ENCODE data around the gene SLC25A31. TPM values are rescaled to one million over a fixed set of nuclear protein-coding genes. Genes with fewer than 3 reads are reported as not detected.

The SLC25A31 gene
- total and polyA plus RNA-seq, 7 donors = 0.05 TPM; not detected in 6

- DNase-seq (no peak), ATAC-seq (peak in 1 of 4 donors; percentile 49)
- Histone ChIP-seq H3K4me1 (no peaks in the 10 kb centered on the region), H3K9me3 (no peaks in the 10 kb centered on the region), H3K36me3 (ENCODE audit: insufficient read depth in 1 of 2, low read depth in 1 of 2) (no peaks in the 10 kb centered on the region), H3K27me3 (ENCODE audit: insufficient read depth in 3 of 3, low read length in 2 of 3) (no peaks in the 10 kb centered on the region), H3K27ac (no peak overlapping the region), H3K4me3 (no peak overlapping the region)
- TF ChIP-seq, protein P1, sequence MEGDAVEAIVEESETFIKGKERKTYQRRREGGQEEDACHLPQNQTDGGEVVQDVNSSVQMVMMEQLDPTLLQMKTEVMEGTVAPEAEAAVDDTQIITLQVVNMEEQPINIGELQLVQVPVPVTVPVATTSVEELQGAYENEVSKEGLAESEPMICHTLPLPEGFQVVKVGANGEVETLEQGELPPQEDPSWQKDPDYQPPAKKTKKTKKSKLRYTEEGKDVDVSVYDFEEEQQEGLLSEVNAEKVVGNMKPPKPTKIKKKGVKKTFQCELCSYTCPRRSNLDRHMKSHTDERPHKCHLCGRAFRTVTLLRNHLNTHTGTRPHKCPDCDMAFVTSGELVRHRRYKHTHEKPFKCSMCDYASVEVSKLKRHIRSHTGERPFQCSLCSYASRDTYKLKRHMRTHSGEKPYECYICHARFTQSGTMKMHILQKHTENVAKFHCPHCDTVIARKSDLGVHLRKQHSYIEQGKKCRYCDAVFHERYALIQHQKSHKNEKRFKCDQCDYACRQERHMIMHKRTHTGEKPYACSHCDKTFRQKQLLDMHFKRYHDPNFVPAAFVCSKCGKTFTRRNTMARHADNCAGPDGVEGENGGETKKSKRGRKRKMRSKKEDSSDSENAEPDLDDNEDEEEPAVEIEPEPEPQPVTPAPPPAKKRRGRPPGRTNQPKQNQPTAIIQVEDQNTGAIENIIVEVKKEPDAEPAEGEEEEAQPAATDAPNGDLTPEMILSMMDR (IDR thresholded peaks at IDR 0.05) = no peak
- intact Hi-C loops (cut with DNase I) = loop anchor here (10.0 kb wide), 2 partner anchors 86 to 176 kb away; partner anchors contain the start of genes ABHD18 (in 2 of the 2) and MFSD8 (in 2 of the 2)
- WGBS, 3 donors = 76 to 79% (median 78%) methylated on average over 2 of the region's 2 CpGs
These were observed 58.3 kb downstream of the SLC25A31 start for GRCh38 chr4:127788517-127788916.

GRCh38 chr4:127791391-127791790, 61.2 kb downstream of the SLC25A31 start:
- DNase-seq (no peak), ATAC-seq (no peak)
- Histone ChIP-seq H3K9me3 (no peaks in the 10 kb centered on the region), H3K4me3 (no peak overlapping the region), H3K4me1 (no peaks in the 10 kb centered on the region), H3K27ac (no peak overlapping the region), H3K36me3 (ENCODE audit: insufficient read depth in 1 of 2, low read depth in 1 of 2) (no peaks in the 10 kb centered on the region), H3K27me3 (ENCODE audit: insufficient read depth in 3 of 3, low read length in 2 of 3) (no peaks in the 10 kb centered on the region)
- WGBS, 3 donors = 59 to 72% (median 72%) methylated on average over 1 of the region's 1 CpG
- intact Hi-C loops (cut with DNase I) = no loop called here
- TF ChIP-seq, protein P1 (IDR thresholded peaks at IDR 0.05) = no peak

GRCh38 chr4:127793528-127793927, 63.3 kb downstream of the SLC25A31 start:
- 65 to 78% (median 72%) methylated on average over 1 of the region's 1 CpG for WGBS, 3 donors
- no peak overlapping the region for H3K4me3 ChIP-seq
- H3K36me3 ChIP-seq (ENCODE audit: insufficient read depth in 1 of 2, low read depth in 1 of 2) = no peaks in the 10 kb centered on the region
- H3K4me1 ChIP-seq = peaks cover 6% of the 10 kb centered on the region
- H3K27me3 ChIP-seq (ENCODE audit: insufficient read depth in 3 of 3, low read length in 2 of 3) = no peaks in the 10 kb centered on the region
- intact Hi-C loops (cut with DNase I) = no loop called here
- ATAC-seq (no peak), DNase-seq (no peak)
- no peaks in the 10 kb centered on the region for H3K9me3 ChIP-seq
- TF ChIP-seq, protein P1 (IDR thresholded peaks at IDR 0.05) = no peak
- H3K27ac ChIP-seq = no peak overlapping the region

DNA sequence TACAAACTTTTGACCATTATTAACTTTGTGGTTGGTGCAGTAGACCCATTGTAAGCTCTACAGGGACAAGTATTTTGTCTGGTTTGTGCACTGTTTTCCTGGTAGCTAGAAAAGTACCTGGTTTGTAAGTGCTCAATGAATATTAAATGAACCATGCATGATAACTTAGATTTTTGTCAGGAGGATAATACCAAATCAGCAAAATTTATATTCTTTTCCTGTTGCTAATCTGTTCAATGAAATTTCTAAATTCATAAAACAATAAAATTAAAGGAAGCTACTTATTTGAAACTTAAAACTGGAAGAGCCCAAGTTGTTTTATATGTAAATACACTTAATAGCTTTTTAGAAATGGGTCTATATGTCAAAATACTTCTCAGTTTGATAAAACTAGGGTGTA, 69.5 kb downstream of the SLC25A31 start:
- no peak for ATAC-seq
- Histone ChIP-seq H3K4me1 (peaks cover 6% of the 10 kb centered on the region), H3K27me3 (ENCODE audit: insufficient read depth in 3 of 3, low read length in 2 of 3) (no peaks in the 10 kb centered on the region), H3K36me3 (ENCODE audit: insufficient read depth in 1 of 2, low read depth in 1 of 2) (peaks cover 0 to 8% of the 10 kb centered on the region in 2 donors), H3K9me3 (no peaks in the 10 kb centered on the region), H3K4me3 (no peak overlapping the region), H3K27ac (no peak overlapping the region)
- intact Hi-C loops (cut with DNase I) = no loop called here
- DNase-seq = no peak
- TF ChIP-seq, protein P1 (IDR thresholded peaks at IDR 0.05) = no peak

DNA sequence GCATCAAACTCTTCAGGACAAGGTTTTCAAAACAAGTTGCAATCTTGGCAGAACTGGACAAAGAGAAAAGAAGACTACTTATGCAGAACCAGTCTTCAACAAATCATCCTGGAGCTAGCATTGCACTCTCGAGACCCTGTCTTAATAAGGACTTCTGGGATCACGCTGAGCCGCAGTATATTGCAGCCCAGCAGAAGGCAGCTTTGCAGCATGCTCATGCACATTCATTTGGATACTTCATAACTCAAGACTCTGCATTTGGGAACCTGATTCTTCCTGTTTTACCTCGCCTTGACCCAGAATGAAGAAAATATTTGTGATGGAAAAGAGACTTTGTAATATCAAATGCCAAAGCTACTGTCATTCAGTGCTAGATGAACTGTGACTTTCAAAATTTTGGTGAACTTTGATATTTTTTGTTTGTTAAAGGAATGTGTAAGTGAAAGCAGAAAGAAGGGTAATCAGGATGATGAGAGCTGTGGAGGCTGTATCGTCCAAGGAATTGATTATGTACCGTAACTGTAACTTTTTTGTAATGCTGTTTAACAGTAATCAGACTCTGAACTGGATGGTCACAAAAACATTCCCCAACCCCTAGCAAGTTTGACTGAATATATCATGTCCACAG, 79.1 kb downstream of the SLC25A31 start:
- WGBS, 3 donors = 64 to 73% (median 64%) methylated on average over 6 of the region's 6 CpGs
- no peak for DNase-seq
- TF ChIP-seq, protein P1 (IDR thresholded peaks at IDR 0.05) = no peak
- Histone ChIP-seq H3K27ac (no peak overlapping the region), H3K4me3 (no peak overlapping the region), H3K9me3 (no peaks in the 10 kb centered on the region), H3K36me3 (ENCODE audit: insufficient read depth in 1 of 2, low read depth in 1 of 2) (peaks cover 0 to 30% of the 10 kb centered on the region in 2 donors), H3K27me3 (ENCODE audit: insufficient read depth in 3 of 3, low read length in 2 of 3) (no peaks in the 10 kb centered on the region), H3K4me1 (no peaks in the 10 kb centered on the region)
- intact Hi-C loops (cut with DNase I) = no loop called here
- ATAC-seq = no peak

All from psoas muscle (tissue), 8 donors.